Measurements from ENCODE around the gene PLA2G15. TPM values are rescaled to one million over a fixed set of nuclear protein-coding genes. Genes with fewer than 3 reads are reported as not detected.

PLA2G15 gene
- total RNA-seq, 1 experiment from 2014 or later, result 4.6 TPM

DNA sequence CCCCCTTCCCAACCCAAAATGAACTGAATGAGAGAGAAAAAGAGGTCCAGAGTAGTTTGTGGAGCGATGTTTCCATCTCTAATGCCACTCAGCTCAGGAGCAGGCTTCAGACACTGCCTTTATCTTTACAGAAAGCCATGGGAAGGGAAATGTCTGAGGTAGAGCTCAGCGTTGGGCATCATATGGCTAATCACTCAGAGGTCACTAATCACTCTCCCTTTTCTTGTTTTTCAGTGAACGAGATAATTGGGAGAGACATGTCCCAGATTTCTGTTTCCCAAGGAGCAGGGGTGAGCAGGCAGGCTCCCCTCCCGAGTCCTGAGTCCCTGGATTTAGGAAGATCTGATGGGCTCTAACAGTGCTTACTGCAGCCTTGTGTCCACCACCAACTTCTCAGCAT, 19.1 kb upstream of the PLA2G15 start:
- TF ChIP-seq, protein P1, sequence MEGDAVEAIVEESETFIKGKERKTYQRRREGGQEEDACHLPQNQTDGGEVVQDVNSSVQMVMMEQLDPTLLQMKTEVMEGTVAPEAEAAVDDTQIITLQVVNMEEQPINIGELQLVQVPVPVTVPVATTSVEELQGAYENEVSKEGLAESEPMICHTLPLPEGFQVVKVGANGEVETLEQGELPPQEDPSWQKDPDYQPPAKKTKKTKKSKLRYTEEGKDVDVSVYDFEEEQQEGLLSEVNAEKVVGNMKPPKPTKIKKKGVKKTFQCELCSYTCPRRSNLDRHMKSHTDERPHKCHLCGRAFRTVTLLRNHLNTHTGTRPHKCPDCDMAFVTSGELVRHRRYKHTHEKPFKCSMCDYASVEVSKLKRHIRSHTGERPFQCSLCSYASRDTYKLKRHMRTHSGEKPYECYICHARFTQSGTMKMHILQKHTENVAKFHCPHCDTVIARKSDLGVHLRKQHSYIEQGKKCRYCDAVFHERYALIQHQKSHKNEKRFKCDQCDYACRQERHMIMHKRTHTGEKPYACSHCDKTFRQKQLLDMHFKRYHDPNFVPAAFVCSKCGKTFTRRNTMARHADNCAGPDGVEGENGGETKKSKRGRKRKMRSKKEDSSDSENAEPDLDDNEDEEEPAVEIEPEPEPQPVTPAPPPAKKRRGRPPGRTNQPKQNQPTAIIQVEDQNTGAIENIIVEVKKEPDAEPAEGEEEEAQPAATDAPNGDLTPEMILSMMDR (IDR thresholded peaks at IDR 0.05; ENCODE audit: unreplicated experiment), result no peak
- ChIA-PET CTCF (interaction anchor here (1.0 to 1.1 kb wide), 2 partner anchors 10 to 132 kb away, joined by 3 read pairs; no protein-coding TSS in a partner anchor), POLR2A (interaction anchor here (0.6 to 2.9 kb wide), 2 partner anchors 11 to 85 kb away, joined by 3 to 20 read pairs; partner anchors contain the start of gene ESRP2)
- DNase-seq (ENCODE audit: unreplicated experiment), result no peak
- peaks cover 27% of the 10 kb centered on the region for H3K36me3 Mint-ChIP-seq (ENCODE audit: insufficient read depth, unreplicated experiment)
- no peaks in the 10 kb centered on the region for H3K27me3 Mint-ChIP-seq (ENCODE audit: insufficient read depth, unreplicated experiment)
- no peak overlapping the region for H3K4me3 Mint-ChIP-seq (ENCODE audit: unreplicated experiment)
- no peaks in the 10 kb centered on the region for H3K9me3 Mint-ChIP-seq (ENCODE audit: unreplicated experiment)
- intact Hi-C loops (cut with micrococcal nuclease), result no loop called here
- H3K4me1 Mint-ChIP-seq (ENCODE audit: insufficient read depth, unreplicated experiment), result no peaks in the 10 kb centered on the region
- BruUV-seq (replicated peaks), result no TSS peak
- no peak overlapping the region for H3K27ac Mint-ChIP-seq (ENCODE audit: low read depth, unreplicated experiment)

DNA sequence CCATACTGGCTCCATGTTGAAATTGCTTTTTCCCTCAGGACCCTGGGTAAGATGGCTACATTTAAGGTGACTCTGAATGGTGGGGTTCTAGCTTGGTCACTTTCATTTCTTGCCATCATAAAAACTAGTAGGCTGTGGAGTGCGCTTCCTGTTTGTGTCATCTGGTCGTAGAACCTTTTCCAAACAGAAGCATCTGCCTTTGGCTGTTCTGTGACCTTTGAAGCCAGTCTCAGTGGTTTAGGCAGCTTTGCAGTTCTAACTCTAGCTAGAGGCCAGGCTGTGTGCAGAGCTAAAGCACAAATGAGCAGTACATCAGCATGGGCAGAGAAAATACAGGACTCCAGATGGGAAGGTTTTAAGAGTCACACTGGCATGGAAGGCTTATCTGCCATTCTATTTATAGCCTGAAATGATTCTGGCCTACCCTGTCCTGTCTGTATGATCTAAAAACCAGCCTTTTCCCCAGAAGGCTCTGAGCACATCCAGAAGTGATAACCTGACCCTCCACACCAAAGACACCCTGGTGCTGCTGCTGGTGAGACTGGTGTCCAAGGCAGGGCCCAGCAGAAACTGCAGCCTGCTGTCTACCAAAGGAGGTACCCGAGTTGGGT, 17.9 kb upstream of the PLA2G15 start:
- Mint-ChIP-seq H3K4me1 (ENCODE audit: insufficient read depth, unreplicated experiment) (no peaks in the 10 kb centered on the region), H3K9me3 (ENCODE audit: unreplicated experiment) (no peaks in the 10 kb centered on the region), H3K4me3 (ENCODE audit: unreplicated experiment) (no peak overlapping the region), H3K27me3 (ENCODE audit: insufficient read depth, unreplicated experiment) (no peaks in the 10 kb centered on the region), H3K36me3 (ENCODE audit: insufficient read depth, unreplicated experiment) (peaks cover 36% of the 10 kb centered on the region), H3K27ac (ENCODE audit: low read depth, unreplicated experiment) (no peak overlapping the region)
- ChIA-PET CTCF (interaction anchor here (0.5 to 1.1 kb wide), 6 partner anchors 36 to 343 kb away, joined by 3 to 5 read pairs (median 3); partner anchors contain the start of gene NRN1L), POLR2A (interaction anchor here (1.4 to 2.9 kb wide), 2 partner anchors 10 to 24 kb away, joined by 3 to 20 read pairs; partner anchors contain the start of gene ESRP2)
- intact Hi-C loops (cut with micrococcal nuclease), result no loop called here
- no peak for DNase-seq (ENCODE audit: unreplicated experiment)
- TF ChIP-seq, protein P1 (IDR thresholded peaks at IDR 0.05; ENCODE audit: unreplicated experiment), result no peak
- BruUV-seq (replicated peaks), result TSS peak; percentile 24

DNA sequence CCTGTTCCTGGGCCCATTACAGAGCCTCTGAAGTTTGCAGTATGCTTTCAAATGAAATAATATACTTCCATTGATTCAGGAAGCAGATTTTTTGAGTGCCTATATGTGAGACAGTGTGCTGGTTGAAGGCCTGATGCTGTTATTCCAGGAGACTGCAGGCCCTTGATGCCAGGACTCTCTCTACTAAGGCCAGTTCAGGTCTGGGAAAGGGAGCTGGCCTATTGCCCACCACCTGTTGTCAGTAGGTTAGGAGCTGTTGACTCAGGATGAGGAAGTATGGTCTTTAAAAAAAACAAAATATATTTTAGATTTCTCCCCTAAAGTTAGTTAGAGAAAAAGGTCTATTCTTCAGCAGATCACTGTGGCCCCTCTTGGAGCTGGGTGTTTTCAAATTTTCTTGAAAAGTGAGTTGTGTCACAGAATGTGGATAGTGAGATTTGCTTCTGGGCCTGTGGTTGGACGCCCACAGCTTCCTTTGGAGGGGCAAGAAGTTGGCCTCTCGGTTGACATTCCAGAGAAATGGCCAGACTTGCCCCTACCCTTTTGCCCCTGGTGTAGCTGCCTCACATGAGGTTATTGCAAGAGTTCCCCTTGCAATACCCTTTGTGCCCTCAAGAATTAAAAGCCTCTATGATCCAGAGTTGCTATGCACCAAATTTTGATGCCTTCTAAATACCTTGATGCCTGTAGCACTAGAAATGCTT, 17.2 kb upstream of the PLA2G15 start:
- TF ChIP-seq, protein P1 (IDR thresholded peaks at IDR 0.05; ENCODE audit: unreplicated experiment), result no peak
- Mint-ChIP-seq H3K27ac (ENCODE audit: low read depth, unreplicated experiment) (no peak overlapping the region), H3K36me3 (ENCODE audit: insufficient read depth, unreplicated experiment) (peaks cover 43% of the 10 kb centered on the region), H3K4me3 (ENCODE audit: unreplicated experiment) (no peak overlapping the region), H3K9me3 (ENCODE audit: unreplicated experiment) (no peaks in the 10 kb centered on the region), H3K4me1 (ENCODE audit: insufficient read depth, unreplicated experiment) (no peaks in the 10 kb centered on the region), H3K27me3 (ENCODE audit: insufficient read depth, unreplicated experiment) (no peaks in the 10 kb centered on the region)
- POLR2A ChIA-PET, result interaction anchor here (0.9 to 2.9 kb wide), 4 partner anchors 9 to 205 kb away, joined by 3 to 20 read pairs (median 3); partner anchors contain the start of genes DDX28, DUS2 and ESRP2
- intact Hi-C loops (cut with micrococcal nuclease), result loop anchor here (2.0 kb wide), 2 partner anchors 137 to 163 kb away; no protein-coding TSS in a partner anchor
- no peak for DNase-seq (ENCODE audit: unreplicated experiment)
- CTCF ChIA-PET, result interaction anchor here (0.5 to 1.3 kb wide), 11 partner anchors 8 to 292 kb away, joined by 3 to 5 read pairs (median 3); partner anchors contain the start of gene DPEP2
- BruUV-seq (replicated peaks), result no TSS peak

DNA sequence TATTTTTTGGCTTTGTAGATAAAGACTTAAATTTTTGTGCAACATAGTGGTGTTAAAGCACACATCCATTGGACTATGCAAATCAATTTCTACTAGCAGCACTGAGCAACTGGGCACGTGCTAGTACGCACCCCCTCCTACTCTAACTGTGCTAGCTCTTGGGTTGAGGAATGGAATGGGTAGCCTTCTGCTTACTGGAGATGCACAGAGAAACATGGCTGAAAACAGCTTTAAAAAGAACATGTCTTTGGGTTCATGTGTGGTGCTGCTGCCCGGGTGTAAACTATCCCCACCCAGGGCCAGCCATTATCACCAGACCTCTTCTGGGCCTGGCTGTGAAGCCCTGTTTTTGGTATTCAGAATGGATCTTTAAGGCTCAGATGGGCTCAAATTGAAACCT, 16.5 kb upstream of the PLA2G15 start:
- Mint-ChIP-seq H3K27ac (ENCODE audit: low read depth, unreplicated experiment) (no peak overlapping the region), H3K4me1 (ENCODE audit: insufficient read depth, unreplicated experiment) (peaks cover 6% of the 10 kb centered on the region), H3K9me3 (ENCODE audit: unreplicated experiment) (no peaks in the 10 kb centered on the region), H3K27me3 (ENCODE audit: insufficient read depth, unreplicated experiment) (no peaks in the 10 kb centered on the region), H3K36me3 (ENCODE audit: insufficient read depth, unreplicated experiment) (peaks cover 49% of the 10 kb centered on the region), H3K4me3 (ENCODE audit: unreplicated experiment) (no peak overlapping the region)
- intact Hi-C loops (cut with micrococcal nuclease), result loop anchor here (1.0 to 2.0 kb wide), 5 partner anchors 134 to 235 kb away; no protein-coding TSS in a partner anchor
- TF ChIP-seq, protein P1 (IDR thresholded peaks at IDR 0.05; ENCODE audit: unreplicated experiment), result no peak
- DNase-seq (ENCODE audit: unreplicated experiment), result no peak
- CTCF ChIA-PET, result interaction anchor here (0.6 to 1.3 kb wide), 9 partner anchors 9 to 293 kb away, joined by 3 to 5 read pairs (median 4); partner anchors contain the start of gene DPEP2
- POLR2A ChIA-PET, result interaction anchor here (0.9 to 1.4 kb wide), 3 partner anchors 26 to 206 kb away, joined by 3 read pairs; partner anchors contain the start of genes DDX28 and DUS2
- no TSS peak for BruUV-seq (replicated peaks)

All from MCF 10A (cell line).